Liver (tissue), 9 donors: ENCODE results near the gene ASH1L. TPM values are rescaled to one million over a fixed set of nuclear protein-coding genes. Genes with fewer than 3 reads are reported as not detected.
A peak's percentile ranks its signal among the peaks of the same experiment; 100 is the strongest.

Experiments
- DNase-seq: peaks from one replicate; pipeline ENCODE4 v3.0.0-alpha.2; 2017; ENCODE audit warnings: low spot score
- H3K27ac ChIP-seq, 2 donors: one replicate each; pipeline ENCODE4 v1.7.0; 2013; ENCODE audit warnings: inconsistent platforms in 2 of 2, low read length in 2 of 2, control low read depth in 1 of 2, low read depth in 1 of 2, mild to moderate bottlenecking in 1 of 2
- H3K27me3 ChIP-seq, 4 donors: one replicate each; pipeline versions ENCODE4 v1.6.1 to v1.7.0; 2013; ENCODE audit warnings: low read length in 3 of 4, inconsistent platforms in 1 of 4, mild to moderate bottlenecking in 1 of 4, moderate library complexity in 1 of 4; ENCODE audit not compliant: control insufficient read depth in 4 of 4, insufficient read depth in 4 of 4
- H3K36me3 ChIP-seq, 4 donors: one replicate each; pipeline versions ENCODE4 v1.6.1 to v1.7.0; 2013; ENCODE audit warnings: low read length in 3 of 4, mild to moderate bottlenecking in 3 of 4, low read depth in 1 of 4, moderate library complexity in 1 of 4; ENCODE audit not compliant: control insufficient read depth in 4 of 4, insufficient read depth in 3 of 4
- H3K4me1 ChIP-seq, 4 donors: one replicate each; pipeline versions ENCODE4 v1.6.1 to v1.7.0; 2013; ENCODE audit warnings: low read length in 3 of 4, mild to moderate bottlenecking in 3 of 4, moderate library complexity in 1 of 4; ENCODE audit not compliant: control insufficient read depth in 4 of 4, insufficient read depth in 4 of 4
- H3K4me3 ChIP-seq, 3 donors: one replicate each; pipeline versions ENCODE4 v1.6.1 to v1.7.0; 2013; ENCODE audit warnings: low read length in 3 of 3, control low read depth in 1 of 3, low read depth in 1 of 3, mild to moderate bottlenecking in 1 of 3
- H3K9ac ChIP-seq, 2 donors: one replicate each; pipeline ENCODE4 v1.7.0; 2013; ENCODE audit warnings: low read length in 2 of 2, mild to moderate bottlenecking in 2 of 2, moderate library complexity in 2 of 2, control low read depth in 1 of 2, low read depth in 1 of 2
- H3K9me3 ChIP-seq, 4 donors: one replicate each; pipeline versions ENCODE4 v1.6.1 to v1.7.0; 2013; ENCODE audit warnings: low read length in 3 of 4; ENCODE audit not compliant: control insufficient read depth in 4 of 4
- ATF3 ChIP-seq: IDR thresholded peaks from 2 replicates; pipeline ENCODE4 v1.6.1; 2016; ENCODE audit warnings: antibody characterized with exemption
- CTCF ChIP-seq: fragments of 150-350 bp; IDR thresholded peaks from 2 replicates; pipeline ENCODE4 v1.5.1; 2017; ENCODE audit warnings: improper control_type of control experiment, low read depth, low read length; ENCODE audit not compliant: missing input control
- EGR1 ChIP-seq, 2 donors: IDR thresholded peaks; 2 replicates each; pipeline ENCODE4 v1.6.1; 2016 to 2018; ENCODE audit warnings: antibody characterized with exemption in 2 of 2, low read depth in 2 of 2
- FOXA1 ChIP-seq: IDR thresholded peaks from 2 replicates; pipeline ENCODE4 v1.6.1; 2016; ENCODE audit warnings: antibody characterized with exemption
- FOXA2 ChIP-seq: IDR thresholded peaks from 2 replicates; pipeline ENCODE4 v1.6.1; 2016; ENCODE audit warnings: antibody characterized with exemption
- GABPA ChIP-seq, 2 donors: IDR thresholded peaks in 1 of 2; conservative IDR thresholded peaks in 1 of 2; 2 replicates each; pipeline ENCODE4 v1.6.1; 2016; ENCODE audit warnings: antibody characterized with exemption in 2 of 2, mild to moderate bottlenecking in 1 of 2, moderate library complexity in 1 of 2
- HNF4A ChIP-seq, 2 donors: conservative IDR thresholded peaks; 2 replicates each; pipeline ENCODE4 v1.6.1; 2016; ENCODE audit warnings: antibody characterized with exemption in 2 of 2, mild to moderate bottlenecking in 2 of 2
- HNF4G ChIP-seq: IDR thresholded peaks from 2 replicates; pipeline ENCODE4 v1.6.1; 2016; ENCODE audit warnings: antibody characterized with exemption
- JUND ChIP-seq, 2 donors: IDR thresholded peaks; 2 replicates each; pipeline ENCODE4 v1.6.1; 2016; ENCODE audit warnings: antibody characterized with exemption in 2 of 2
- MAX ChIP-seq: IDR thresholded peaks from 2 replicates; pipeline ENCODE4 v1.6.1; 2016; ENCODE audit warnings: antibody characterized with exemption
- NR2F2 ChIP-seq: IDR thresholded peaks from 2 replicates; pipeline ENCODE4 v1.6.1; 2016; ENCODE audit warnings: antibody characterized with exemption
- RAD21 ChIP-seq, 2 donors: IDR thresholded peaks; 2 replicates each; pipeline ENCODE4 v1.6.1; 2016; ENCODE audit warnings: antibody characterized with exemption in 2 of 2, mild to moderate bottlenecking in 2 of 2
- REST ChIP-seq: IDR thresholded peaks from 2 replicates; pipeline ENCODE4 v1.6.1; 2016; ENCODE audit warnings: antibody characterized with exemption, mild to moderate bottlenecking
- RXRA ChIP-seq, 2 donors: IDR thresholded peaks; 2 replicates each; pipeline ENCODE4 v1.6.1; 2017 to 2018; ENCODE audit warnings: antibody characterized with exemption in 2 of 2, mild to moderate bottlenecking in 1 of 2
- SP1 ChIP-seq: IDR thresholded peaks from 2 replicates; pipeline ENCODE4 v1.6.1; 2018; ENCODE audit warnings: antibody characterized with exemption, mild to moderate bottlenecking
- TAF1 ChIP-seq: conservative IDR thresholded peaks from 2 replicates; pipeline ENCODE4 v1.6.1; 2016; ENCODE audit warnings: antibody characterized with exemption, mild to moderate bottlenecking
- YY1 ChIP-seq: IDR thresholded peaks from 2 replicates; pipeline ENCODE4 v1.6.1; 2016; ENCODE audit warnings: antibody characterized with exemption, mild to moderate bottlenecking
- ZBTB33 ChIP-seq: IDR thresholded peaks from 2 replicates; pipeline ENCODE4 v1.6.1; 2016; ENCODE audit warnings: antibody characterized with exemption
- WGBS: extraction: QIAGEN DNeasy Blood & Tissue Kit; methylation state at CpG from one replicate; pipeline ENCODE4 v1.1.7; 2013; 5-methylcytosine and 5-hydroxymethylcytosine counted together
- polyA plus RNA-seq, 2 donors: library from polyadenylated mRNA; stranded (reverse) in 1 of 2; unstranded in 1 of 2; fragments of 200-250 nt in 1 of 2; fragments of >200 nt in 1 of 2; fragmentation: Nextera tagmentation in 1 of 2; extraction: Ambion mirVana in 1 of 2; gene quantifications; one replicate each; pipeline versions ENCODE4 v1.2.1 to v1.2.3, GENCODE V29; 2013 to 2015
- total RNA-seq, 2 donors: library from RNA; depleted of rRNA; stranded (reverse); fragments of >200 nt; gene quantifications; one replicate each; pipeline ENCODE4 v1.2.3, GENCODE V29; 2014
- donor health status: healthy.
- donor health status: healthy.
- donor health status: healthy.
- donor health status: healthy.
- donor health status: healthy.

Gene ASH1L
- total and polyA plus RNA-seq, 4 donors = 3.9 to 30.3 (median 13.9) TPM

- Histone ChIP-seq H3K9me3 (no peaks in the 10 kb centered on the region), H3K27me3 (no peaks in the 10 kb centered on the region), H3K4me3 (peak within 1 kb of the TSS; percentile 66 to 94 (median 71)), H3K9ac (peak within 1 kb of the TSS; percentile 87 to 99), H3K27ac (peak within 1 kb of the TSS; percentile 86 to 89), H3K36me3 (peaks cover 0 to 11% (median 7%) of the 10 kb centered on the region in 4 donors), H3K4me1 (peaks cover 7 to 47% (median 30%) of the 10 kb centered on the region in 4 donors)
- WGBS = under 1% methylated on average over 51 of the region's 51 CpGs
- peak; percentile 8 for TF ChIP-seq FOXA1
- peak; percentile 42 for TF ChIP-seq MAX
- peak in 1 of 2 donors; percentile 37 for TF ChIP-seq EGR1 (IDR thresholded peaks at IDR 0.05; ENCODE audit: low read depth in 2 of 2)
- TF ChIP-seq SP1 = peak; percentile 96
- peak; percentile 73 for TF ChIP-seq HNF4G
- peak; percentile 87 for TF ChIP-seq HNF4A (conservative IDR thresholded peaks at IDR 0.05)
- peak in 1 of 2 donors; percentile 37 for TF ChIP-seq JUND (IDR thresholded peaks at IDR 0.05)
- TF ChIP-seq ATF3 = peak; percentile 40
- no peak for TF ChIP-seq FOXA2
- TF ChIP-seq RAD21 (IDR thresholded peaks at IDR 0.05) = peak; percentile 41 to 57
- peak in 1 of 2 donors; percentile 81 for TF ChIP-seq GABPA (IDR thresholded peaks at IDR 0.05 in 1 of 2, conservative IDR thresholded peaks at IDR 0.05 in 1 of 2)
- peak; percentile 98 for TF ChIP-seq ZBTB33
- TF ChIP-seq RXRA (IDR thresholded peaks at IDR 0.05) = peak; percentile 65 to 70
- TF ChIP-seq REST = peak; percentile 90
- TF ChIP-seq CTCF = peak; percentile 26
- peak; percentile 87 for TF ChIP-seq TAF1
- TF ChIP-seq YY1 = peak; percentile 94
- TF ChIP-seq NR2F2 = peak; percentile 86
- peak; percentile 96 for DNase-seq
Measured at GRCh38 chr1:155308493-155309422, 253.8 kb downstream of the ASH1L start, which contains the start of gene FDPS. TSS of gene FDPS (plus strand) at chr1:155308866. CDS start at chr1:155309790, 924 bp downstream.
